ENCODE results near the gene PCDHGB4. TPM values are rescaled to one million over a fixed set of nuclear protein-coding genes. Genes with fewer than 3 reads are reported as not detected.
"Not testable (repeated sequence)": the region's sequence is repeated elsewhere in the genome, so short reads cannot be mapped to it uniquely, and the experiment has no call there.

The PCDHGB4 gene
- total RNA-seq, 4 donors from 2014 or later = 3.1 to 14.8 (median 6.0) TPM

DNA sequence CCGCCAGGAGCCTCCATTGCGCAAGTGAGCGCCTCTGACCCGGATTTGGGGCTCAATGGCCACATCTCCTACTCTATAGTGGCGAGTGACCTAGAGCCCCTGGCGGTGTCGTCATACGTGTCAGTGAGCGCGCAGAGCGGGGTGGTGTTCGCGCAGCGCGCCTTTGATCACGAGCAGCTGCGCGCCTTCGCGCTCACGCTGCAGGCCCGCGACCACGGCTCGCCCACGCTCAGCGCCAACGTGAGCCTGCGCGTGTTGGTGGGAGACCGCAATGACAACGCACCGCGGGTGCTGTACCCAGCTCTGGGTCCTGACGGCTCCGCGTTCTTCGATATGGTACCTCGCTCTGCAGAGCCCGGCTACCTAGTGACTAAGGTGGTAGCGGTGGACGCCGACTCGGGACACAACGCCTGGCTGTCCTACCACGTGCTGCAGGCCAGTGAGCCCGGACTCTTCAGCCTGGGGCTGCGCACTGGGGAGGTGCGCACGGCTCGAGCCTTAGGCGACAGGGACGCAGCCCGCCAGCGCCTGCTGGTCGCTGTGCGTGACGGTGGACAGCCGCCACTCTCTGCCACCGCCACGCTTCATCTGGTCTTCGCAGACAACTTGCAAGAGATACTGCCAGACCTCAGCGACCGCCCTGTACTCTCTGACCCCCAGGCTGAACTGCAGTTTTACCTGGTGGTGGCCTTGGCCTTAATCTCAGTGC is 22.3 kb downstream of the PCDHGB4 start:
- Histone ChIP-seq H3K9me3 (peaks cover 0 to 99% (median 19%) of the 10 kb centered on the region in 3 donors), H3K4me3 (peak overlapping the region in 1 of 2 donors; percentile 1), H3K36me3 (peaks cover 0 to 36% of the 10 kb centered on the region in 2 donors), H3K27ac (no peak overlapping the region), H3K4me1 (no peaks in the 10 kb centered on the region), H3K27me3 (peaks cover 8% of the 10 kb centered on the region)
- no peak for ATAC-seq
- TF ChIP-seq POLR2AphosphoS5 (IDR thresholded peaks at IDR 0.05) (no peak), POLR2A (IDR thresholded peaks at IDR 0.05) (no peak), EP300 (IDR thresholded peaks at IDR 0.05) (no peak)
- TF ChIP-seq, protein P1, sequence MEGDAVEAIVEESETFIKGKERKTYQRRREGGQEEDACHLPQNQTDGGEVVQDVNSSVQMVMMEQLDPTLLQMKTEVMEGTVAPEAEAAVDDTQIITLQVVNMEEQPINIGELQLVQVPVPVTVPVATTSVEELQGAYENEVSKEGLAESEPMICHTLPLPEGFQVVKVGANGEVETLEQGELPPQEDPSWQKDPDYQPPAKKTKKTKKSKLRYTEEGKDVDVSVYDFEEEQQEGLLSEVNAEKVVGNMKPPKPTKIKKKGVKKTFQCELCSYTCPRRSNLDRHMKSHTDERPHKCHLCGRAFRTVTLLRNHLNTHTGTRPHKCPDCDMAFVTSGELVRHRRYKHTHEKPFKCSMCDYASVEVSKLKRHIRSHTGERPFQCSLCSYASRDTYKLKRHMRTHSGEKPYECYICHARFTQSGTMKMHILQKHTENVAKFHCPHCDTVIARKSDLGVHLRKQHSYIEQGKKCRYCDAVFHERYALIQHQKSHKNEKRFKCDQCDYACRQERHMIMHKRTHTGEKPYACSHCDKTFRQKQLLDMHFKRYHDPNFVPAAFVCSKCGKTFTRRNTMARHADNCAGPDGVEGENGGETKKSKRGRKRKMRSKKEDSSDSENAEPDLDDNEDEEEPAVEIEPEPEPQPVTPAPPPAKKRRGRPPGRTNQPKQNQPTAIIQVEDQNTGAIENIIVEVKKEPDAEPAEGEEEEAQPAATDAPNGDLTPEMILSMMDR (IDR thresholded peaks at IDR 0.05) = no peak
- 13 to 37% methylated on average over 2 to 3 of the region's 64 CpGs for WGBS, 2 donors (ENCODE audit: low coverage in 1 of 2)

DNA sequence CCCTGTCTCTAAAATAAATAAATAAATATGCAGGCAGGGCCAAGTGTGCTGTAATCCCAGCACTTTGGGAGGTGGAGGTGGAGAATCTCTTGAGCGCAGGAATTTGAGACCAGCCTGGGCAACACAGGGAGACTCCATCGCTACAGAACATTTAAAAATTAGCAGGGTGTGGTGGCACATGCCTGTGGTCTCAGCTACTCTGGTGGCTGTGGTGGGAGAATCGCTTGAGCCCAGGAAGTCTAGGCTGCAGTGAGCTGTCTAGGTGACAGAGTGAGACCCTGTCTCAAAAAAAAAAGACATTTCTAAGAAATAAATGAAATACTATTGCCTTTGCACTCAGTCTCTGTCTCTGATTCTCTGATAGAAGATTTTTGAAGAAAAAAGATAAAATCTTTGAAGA is 24.1 kb downstream of the PCDHGB4 start:
- 33 to 56% methylated on average over 2 to 3 of the region's 3 CpGs for WGBS, 2 donors (ENCODE audit: low coverage in 1 of 2)
- peaks cover 0 to 97% (median 13%) of the 10 kb centered on the region in 3 donors for H3K9me3 ChIP-seq

DNA sequence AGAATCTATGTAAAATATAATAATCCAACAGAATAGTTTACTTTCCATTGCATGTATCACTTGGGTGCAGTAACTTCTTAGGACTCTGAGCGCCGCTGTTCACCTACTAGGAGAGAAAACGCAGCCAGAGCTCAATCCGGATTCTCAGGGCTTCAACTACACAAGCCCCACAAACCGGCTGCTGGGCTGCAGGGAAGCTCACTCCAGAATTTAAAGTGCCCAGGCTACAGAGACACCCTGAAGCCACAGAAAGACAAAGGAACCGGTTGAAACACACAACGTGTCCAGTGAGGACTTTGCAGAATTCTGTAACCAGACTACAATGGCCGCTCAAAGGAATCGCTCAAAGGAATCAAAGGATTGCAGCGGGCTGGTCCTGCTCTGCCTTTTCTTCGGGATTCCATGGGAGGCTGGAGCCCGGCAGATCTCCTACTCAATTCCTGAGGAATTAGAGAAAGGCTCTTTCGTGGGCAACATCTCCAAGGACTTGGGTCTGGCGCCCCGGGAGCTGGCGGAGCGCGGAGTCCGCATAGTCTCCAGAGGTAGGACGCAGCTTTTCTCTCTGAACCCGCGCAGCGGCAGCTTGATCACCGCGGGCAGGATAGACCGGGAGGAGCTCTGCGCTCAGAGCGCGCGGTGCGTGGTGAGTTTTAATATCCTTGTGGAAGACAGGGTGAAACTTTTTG is 25.5 kb downstream of the PCDHGB4 start, which contains the start of gene PCDHGA10:
Gene PCDHGA10 (plus strand): TSS at position 134 of the 686 bp plus-strand sequence. CDS start 189 bp downstream, at position 323.
- WGBS, 2 donors (ENCODE audit: low coverage in 1 of 2) = 18 to 23% methylated on average over 4 to 10 of the region's 31 CpGs
- H3K36me3 ChIP-seq = peaks cover 0 to 27% of the 10 kb centered on the region in 2 donors
- ATAC-seq = peak; percentile 34

More for the DNA sequence above, 24.1 kb downstream of the PCDHGB4 start:
- Histone ChIP-seq H3K27me3 (peaks cover 8% of the 10 kb centered on the region), H3K4me3 (no peak overlapping the region), H3K36me3 (peaks cover 0 to 31% of the 10 kb centered on the region in 2 donors), H3K4me1 (no peaks in the 10 kb centered on the region), H3K27ac (no peak overlapping the region)
- TF ChIP-seq POLR2AphosphoS5 (IDR thresholded peaks at IDR 0.05) = no peak
- ATAC-seq = no peak

DNA sequence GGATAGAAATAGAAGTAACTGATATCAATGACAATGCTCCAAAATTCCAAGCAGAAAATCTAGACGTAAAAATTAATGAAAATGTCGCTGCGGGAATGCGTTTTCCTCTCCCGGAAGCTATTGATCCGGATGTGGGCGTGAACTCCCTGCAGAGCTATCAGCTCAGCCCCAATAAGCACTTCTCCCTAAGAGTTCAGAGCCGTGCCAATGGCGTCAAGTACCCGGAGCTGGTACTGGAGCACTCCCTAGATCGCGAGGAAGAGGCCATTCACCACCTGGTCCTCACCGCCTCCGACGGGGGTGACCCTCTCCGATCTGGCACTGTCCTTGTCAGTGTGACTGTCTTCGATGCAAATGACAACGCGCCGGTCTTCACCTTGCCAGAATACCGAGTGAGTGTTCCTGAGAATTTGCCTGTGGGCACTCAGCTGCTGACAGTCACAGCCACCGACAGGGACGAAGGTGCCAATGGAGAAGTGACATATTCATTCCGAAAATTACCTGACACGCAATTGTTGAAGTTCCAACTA is 26.1 kb downstream of the PCDHGB4 start:
- no peak for ATAC-seq
- TF ChIP-seq, protein P1 (IDR thresholded peaks at IDR 0.05) = no peak
- no peak for TF ChIP-seq EP300 (IDR thresholded peaks at IDR 0.05)
- no peak for TF ChIP-seq POLR2AphosphoS5 (IDR thresholded peaks at IDR 0.05)
- no peak for TF ChIP-seq POLR2A (IDR thresholded peaks at IDR 0.05)
- peaks cover 0 to 5% (median 0%) of the 10 kb centered on the region in 3 donors for H3K4me1 ChIP-seq
- peaks cover 0 to 98% (median 13%) of the 10 kb centered on the region in 3 donors for H3K9me3 ChIP-seq
- 11 to 19% methylated on average over 5 to 23 of the region's 25 CpGs for WGBS, 2 donors (ENCODE audit: low coverage in 1 of 2)
- peaks cover 8% of the 10 kb centered on the region for H3K27me3 ChIP-seq
- no peak overlapping the region for H3K27ac ChIP-seq
- H3K36me3 ChIP-seq = peaks cover 0 to 25% of the 10 kb centered on the region in 2 donors
- H3K4me3 ChIP-seq = peak overlapping the region in 1 of 2 donors; percentile 38

More for the DNA sequence above, 25.5 kb downstream of the PCDHGB4 start, which contains the start of gene PCDHGA10:
- no peaks in the 10 kb centered on the region for H3K4me1 ChIP-seq
- peaks cover 0 to 98% (median 13%) of the 10 kb centered on the region in 3 donors for H3K9me3 ChIP-seq
- no peak within 1 kb of the TSS for H3K27ac ChIP-seq
- peaks cover 8% of the 10 kb centered on the region for H3K27me3 ChIP-seq
- peak within 1 kb of the TSS in 1 of 2 donors; percentile 38 for H3K4me3 ChIP-seq
- TF ChIP-seq EP300 (IDR thresholded peaks at IDR 0.05) = no peak
- TF ChIP-seq, protein P1 (IDR thresholded peaks at IDR 0.05) = peak in 1 of 4 experiments; percentile 36

DNA sequence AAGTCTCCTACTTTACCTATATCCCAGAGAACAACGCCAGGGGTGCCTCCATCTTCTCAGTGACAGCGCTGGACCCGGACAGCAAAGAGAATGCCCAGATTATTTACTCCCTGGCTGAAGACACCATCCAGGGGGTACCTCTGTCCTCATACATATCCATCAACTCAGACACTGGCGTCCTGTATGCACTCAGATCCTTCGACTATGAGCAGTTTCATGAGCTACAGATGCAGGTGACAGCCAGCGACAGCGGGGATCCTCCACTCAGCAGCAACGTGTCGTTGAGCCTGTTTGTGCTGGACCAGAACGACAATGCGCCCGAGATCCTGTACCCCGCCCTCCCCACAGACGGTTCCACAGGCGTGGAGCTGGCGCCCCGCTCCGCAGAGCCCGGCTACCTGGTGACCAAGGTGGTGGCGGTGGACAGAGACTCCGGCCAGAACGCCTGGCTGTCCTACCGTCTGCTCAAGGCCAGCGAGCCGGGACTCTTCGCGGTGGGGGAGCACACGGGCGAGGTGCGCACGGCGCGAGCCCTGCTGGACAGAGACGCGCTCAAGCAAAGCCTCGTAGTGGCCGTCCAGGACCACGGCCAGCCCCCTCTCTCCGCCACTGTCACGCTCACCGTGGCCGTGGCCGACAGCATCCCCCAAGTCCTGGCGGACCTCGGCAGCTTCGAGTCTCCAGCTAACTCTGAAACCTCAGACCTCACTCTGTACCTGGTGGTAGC is 27.2 kb downstream of the PCDHGB4 start:
- not testable (repeated sequence) for H3K4me3 ChIP-seq, ATAC-seq, H3K27me3 ChIP-seq, H3K27ac ChIP-seq
- H3K9me3 ChIP-seq = peaks cover 0 to 98% (median 13%) of the 10 kb centered on the region in 3 donors
- 13 to 18% methylated on average over 5 to 9 of the region's 46 CpGs for WGBS, 2 donors (ENCODE audit: low coverage in 1 of 2)
- peaks cover 0 to 16% (median 0%) of the 10 kb centered on the region in 3 donors for H3K4me1 ChIP-seq
- H3K36me3 ChIP-seq = peaks cover 0 to 23% of the 10 kb centered on the region in 2 donors

DNA sequence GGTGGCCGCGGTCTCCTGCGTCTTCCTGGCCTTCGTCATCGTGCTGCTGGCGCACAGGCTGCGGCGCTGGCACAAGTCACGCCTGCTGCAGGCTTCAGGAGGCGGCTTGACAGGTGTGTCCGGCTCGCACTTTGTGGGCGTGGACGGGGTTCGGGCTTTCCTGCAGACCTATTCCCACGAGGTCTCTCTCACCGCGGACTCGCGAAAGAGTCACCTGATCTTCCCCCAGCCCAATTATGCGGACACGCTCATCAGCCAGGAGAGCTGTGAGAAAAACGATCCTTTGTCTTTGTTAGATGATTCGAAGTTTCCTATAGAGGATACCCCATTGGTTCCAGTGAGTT is 27.7 kb downstream of the PCDHGB4 start:
- Histone ChIP-seq H3K4me1 (peaks cover 0 to 19% (median 0%) of the 10 kb centered on the region in 3 donors), H3K9me3 (peaks cover 0 to 98% (median 12%) of the 10 kb centered on the region in 3 donors), H3K36me3 (peaks cover 0 to 19% of the 10 kb centered on the region in 2 donors)
- not testable (repeated sequence) for H3K27ac ChIP-seq, ATAC-seq, H3K27me3 ChIP-seq, H3K4me3 ChIP-seq
- WGBS, 2 donors (ENCODE audit: low coverage in 1 of 2) = 35 to 65% methylated on average over 3 to 6 of the region's 24 CpGs
